ENCODE measurements around the gene SLC4A7.
"Not testable (repeated sequence)": the region's sequence is repeated elsewhere in the genome, so short reads cannot be mapped to it uniquely, and the experiment has no call there.

The SLC4A7 gene

GRCh38 chr3:27486336-27486735, 2.2 kb upstream of the SLC4A7 start:
- DNase-seq, result no peak

- DNase-seq, result no peak
Measured at GRCh38 chr3:27485866-27486265, 1.7 kb upstream of the SLC4A7 start.

DNA sequence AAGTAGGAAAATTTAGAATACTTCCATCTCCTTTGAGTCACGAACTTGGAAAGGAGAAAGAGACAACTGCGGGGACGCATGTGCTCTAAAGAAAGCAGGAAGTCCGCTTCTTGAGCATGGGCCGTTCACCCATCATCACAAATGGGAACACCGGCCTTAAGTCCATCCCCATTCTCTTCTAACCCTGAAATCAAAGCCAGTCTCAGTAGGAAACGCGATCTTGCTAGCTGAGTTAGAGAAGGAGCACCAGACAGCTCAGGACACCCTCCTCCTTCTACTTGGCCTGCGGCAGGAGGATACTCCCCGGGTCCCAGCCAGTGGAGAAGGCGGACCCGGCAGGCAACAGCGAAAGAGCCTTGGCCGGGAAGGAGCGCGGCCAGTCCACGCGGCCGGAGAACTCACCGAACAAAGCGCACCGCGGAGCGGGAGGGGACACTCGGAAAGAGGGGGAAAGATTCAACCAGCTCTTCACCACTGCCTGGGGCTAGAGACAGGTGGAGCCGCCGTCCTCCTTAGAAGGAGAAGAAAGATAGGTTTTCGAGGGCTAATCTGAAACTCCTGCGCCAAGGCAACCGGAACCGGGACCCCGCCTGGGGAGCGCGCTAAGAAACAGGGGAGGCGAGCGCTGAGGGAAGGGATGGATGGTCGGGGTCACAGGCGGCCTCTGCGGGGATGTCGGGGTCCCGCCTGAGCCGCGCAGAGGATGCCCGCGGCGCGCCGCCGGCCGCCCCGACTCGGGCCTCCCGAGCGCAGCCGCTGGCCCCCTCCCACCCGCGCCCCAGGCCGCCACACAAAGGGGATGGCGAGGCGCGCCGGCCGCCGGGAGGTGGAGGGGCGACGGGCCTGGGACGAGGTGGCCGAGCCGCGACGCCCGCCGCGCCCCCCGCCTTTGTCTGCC, 818 bp downstream of the SLC4A7 start:
- peak; percentile 31 for DNase-seq

DNA sequence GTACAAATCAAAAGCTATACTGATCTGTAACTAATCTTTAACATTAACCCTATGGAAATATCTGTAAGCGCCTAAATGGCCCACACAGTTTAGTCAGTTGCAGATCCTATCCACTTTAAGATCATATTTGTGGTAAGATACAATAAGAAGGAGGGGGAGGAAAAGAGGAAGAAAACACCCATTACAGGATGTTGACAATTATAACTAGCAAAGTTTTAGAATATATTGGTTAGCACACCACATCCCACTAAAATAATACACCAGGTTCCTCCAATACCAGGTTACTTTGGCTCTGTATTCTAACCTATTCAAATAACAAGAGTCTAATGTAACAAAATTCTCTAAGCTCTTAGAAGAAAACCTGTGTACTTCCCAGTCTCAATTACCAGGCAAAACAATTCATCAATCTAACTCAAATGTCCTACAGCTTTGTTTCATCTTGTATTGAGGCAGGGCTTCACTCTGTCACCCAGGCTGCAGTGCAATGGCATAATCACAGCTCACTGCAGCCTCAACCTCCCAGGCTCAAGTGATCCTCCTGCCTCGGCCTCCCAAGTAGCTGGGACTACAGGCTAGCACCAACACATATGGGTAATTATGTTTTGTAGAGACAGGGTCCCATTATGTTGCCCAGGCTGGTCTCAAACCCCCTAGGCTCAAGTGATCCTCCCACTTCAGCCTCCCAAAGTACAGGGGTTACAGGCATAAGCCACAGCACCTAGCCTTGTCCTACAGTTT, 4.2 kb downstream of the SLC4A7 start:
- no peak for DNase-seq

- no peak for DNase-seq
Measured at GRCh38 chr3:27471923-27472550, 12.1 kb downstream of the SLC4A7 start.

- no peak for DNase-seq
Measured at GRCh38 chr3:27468283-27468886, 15.8 kb downstream of the SLC4A7 start.

- DNase-seq, result no peak
Measured at GRCh38 chr3:27467545-27467944, 16.6 kb downstream of the SLC4A7 start.

GRCh38 chr3:27464646-27465045, 19.5 kb downstream of the SLC4A7 start:
- DNase-seq, result no peak

- no peak for DNase-seq
Measured at GRCh38 chr3:27462228-27462627, 22.0 kb downstream of the SLC4A7 start.

- DNase-seq, result no peak
Measured at GRCh38 chr3:27458929-27459328, 25.3 kb downstream of the SLC4A7 start.

- DNase-seq, result no peak
Measured at GRCh38 chr3:27456554-27456953, 27.6 kb downstream of the SLC4A7 start.

- no peak for DNase-seq
Measured at GRCh38 chr3:27454914-27455313, 29.3 kb downstream of the SLC4A7 start.

DNA sequence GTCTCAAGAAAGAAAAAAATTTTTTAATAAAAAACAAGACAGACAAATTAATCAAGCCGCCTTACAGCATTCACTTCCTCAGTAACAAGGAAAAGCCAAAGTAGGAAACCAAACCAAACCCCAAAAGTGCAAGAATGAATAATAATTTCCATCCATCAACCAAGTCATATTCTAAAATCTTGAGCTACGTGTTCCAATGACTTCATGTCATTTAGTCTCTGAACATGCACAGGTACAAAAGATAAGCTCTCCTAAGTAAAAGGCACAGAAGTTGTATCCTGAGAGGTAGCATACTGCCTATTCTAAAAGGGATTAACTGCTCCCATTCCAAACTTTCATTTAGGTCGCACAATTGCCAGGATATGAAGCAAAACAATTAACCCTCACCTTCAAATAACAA, 29.7 kb downstream of the SLC4A7 start:
- DNase-seq, result no peak

DNA sequence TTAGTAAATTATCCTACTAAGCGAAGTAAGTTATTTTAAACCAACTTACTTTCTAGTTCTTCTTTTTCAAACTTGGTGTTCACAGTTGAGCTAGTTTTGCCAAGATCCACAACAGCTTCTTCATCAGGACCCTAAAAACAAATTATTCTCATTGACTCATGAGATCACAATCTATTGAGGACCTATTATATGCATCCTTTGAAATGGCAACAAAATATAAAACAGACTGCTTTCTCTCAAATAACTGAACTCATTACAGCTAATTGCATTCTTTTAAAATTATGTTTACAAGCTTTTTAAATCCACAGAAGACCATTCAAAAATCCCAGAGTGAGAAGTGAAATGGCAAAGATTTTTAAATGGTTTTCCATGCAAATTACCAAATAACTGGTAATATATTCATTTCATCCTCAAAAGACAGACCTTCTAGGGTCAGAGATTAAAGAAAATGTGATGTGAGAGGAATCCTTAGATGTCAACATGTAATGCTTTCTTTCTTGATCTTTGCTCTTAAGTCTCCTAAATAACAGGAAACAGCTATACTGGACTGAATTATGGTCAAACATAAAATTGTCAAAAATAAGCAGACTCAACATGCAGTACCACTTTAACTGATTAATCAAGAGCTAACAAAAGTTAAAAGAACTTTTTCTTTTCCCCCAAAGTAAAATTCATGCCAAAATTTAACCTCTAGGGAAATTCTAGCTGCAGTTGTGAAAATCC, 31.7 kb downstream of the SLC4A7 start:
- no peak for DNase-seq

DNA sequence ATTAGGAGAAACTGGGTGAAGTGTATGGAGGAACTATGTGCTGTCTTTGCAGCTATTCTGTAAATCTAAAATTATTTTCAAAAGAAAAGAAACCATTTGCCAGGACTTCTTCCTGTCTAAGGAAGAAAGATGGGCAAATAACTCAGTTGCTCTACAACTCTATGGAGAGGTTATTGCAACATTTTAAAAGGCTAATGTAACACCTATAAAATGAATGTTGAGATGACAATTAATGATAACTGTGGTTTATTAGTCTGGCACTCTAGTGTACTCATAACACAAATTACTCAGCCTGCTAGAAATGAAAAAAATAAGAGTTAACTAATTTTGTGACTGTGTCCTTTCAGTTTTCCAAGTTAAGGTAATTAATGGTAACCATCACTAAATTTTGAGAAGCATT, 32.3 kb downstream of the SLC4A7 start:
- DNase-seq, result no peak

DNA sequence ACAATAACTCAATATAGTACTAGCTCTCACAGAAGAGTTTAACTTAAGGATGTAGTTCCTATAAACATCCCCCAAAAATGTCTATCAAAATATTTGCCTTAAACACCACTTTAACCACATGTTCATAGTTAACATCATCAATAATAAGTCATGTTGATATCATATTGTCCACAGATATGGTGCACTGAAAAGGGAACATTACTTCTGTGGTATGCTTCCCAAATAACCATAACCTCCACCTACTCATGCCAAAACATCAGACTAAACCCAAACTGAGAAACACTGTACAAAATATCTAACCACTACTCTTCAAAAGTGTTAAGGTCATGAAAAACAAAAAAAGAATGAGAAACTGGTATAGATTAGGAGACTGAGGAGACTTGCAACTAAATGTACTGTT, 32.9 kb downstream of the SLC4A7 start:
- DNase-seq, result no peak

GRCh38 chr3:27449530-27450150, 34.5 kb downstream of the SLC4A7 start:
- DNase-seq, result no peak

DNA sequence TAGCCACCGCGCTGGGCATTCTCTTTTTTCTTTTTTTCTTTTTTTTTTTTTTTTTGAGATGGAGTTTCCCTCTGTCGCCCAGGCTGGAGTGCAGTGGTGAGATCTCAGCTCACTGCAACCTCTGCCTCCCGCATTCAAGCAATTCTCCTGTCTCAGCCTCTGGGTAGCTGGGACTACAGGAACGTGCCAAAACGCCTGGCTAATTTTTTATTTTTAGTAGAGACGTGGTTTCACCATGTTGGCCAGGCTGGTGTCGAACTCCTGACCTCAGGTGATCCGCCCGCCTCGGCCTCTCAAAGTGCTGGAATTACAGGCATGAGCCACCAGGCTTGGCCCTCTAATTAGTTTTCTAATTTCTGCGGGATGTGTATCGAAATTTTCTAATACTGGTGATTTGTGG, 41.2 kb downstream of the SLC4A7 start:
- not testable (repeated sequence) for DNase-seq

DNA sequence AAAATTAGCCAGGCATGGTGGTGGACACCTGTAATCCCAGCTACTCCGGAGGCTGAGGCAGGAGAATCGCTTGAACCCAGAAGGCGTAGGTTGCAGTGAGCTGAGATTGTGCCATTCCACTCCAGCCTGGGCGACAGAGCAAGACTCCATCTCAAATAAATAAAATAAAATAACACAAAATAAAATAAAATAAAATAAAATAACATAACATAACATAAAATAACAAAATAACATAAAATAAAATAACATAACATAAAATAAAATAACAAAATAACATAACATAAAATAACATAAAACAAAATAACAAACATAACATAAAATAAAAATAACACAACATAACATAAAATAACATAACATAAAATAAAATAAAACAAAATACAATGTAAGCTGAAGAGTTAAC, 45.8 kb downstream of the SLC4A7 start:
- not testable (repeated sequence) for DNase-seq

GRCh38 chr3:27431116-27431515, 53.1 kb downstream of the SLC4A7 start:
- DNase-seq, result no peak

GRCh38 chr3:27429909-27430308, 54.3 kb downstream of the SLC4A7 start:
- DNase-seq, result no peak

DNA sequence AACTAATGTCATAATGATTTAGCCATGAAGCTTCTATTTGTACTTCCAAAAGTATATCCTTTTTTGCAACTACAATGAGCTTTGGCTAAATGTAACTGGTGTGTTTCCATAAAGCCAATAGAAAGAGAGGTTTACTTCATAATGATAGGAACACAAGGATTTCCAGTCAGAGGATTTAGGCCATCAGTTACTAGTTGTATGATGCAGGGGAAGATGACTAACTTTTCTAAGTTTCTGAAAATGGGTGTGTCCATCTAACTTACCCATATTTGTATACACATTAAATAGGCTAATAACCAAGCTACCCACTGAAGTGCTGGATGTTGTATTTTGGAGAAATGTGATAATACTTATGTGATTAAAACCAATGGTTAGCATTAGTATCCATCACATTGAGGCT, 55.7 kb downstream of the SLC4A7 start:
- DNase-seq, result no peak

All from activated naive CD4-positive, alpha-beta T cell treated with anti-CD3 and anti-CD28 coated beads, Interleukin-2, amount 50 U/mL, for 16 hours (primary cell).